Endothelial cell of umbilical vein (primary cell): ENCODE data around the gene EVC. TPM values are rescaled to one million over a fixed set of nuclear protein-coding genes. Genes with fewer than 3 reads are reported as not detected.

Source experiments
- BruUV-seq: library from RNA; stranded (reverse); fragments of 400-500 nt; replicated peaks from 2 replicates; lab custom pipeline; 2021; lab: Mats Ljungman, UMichigan
- CTCF ChIA-PET: fragments of 300-600, 350-600 bp; sonication (Branson Sonifier 250); formaldehyde crosslinking; loops from one replicate; lab custom pipeline; 2021; ENCODE audit warnings: antibody characterized with exemption, inconsistent platforms; lab: Charles Lee
- POLR2A ChIA-PET: fragments of 300-600, 350-600 bp; sonication (Branson Sonifier 250); formaldehyde crosslinking; loops from one replicate; lab custom pipeline; 2021; ENCODE audit warnings: antibody characterized with exemption, inconsistent platforms; lab: Charles Lee
- DNase-seq: peaks from one replicate; pipeline ENCODE4 v3.0.0-alpha.2; 2011; ENCODE audit warnings: low read depth, low spot score
- FAIRE-seq: peaks from 2 replicates; lab custom pipeline; 2011; peaks lifted over from hg19 to GRCh38; lab: Jason Lieb, UNC
- H2AFZ ChIP-seq: 2 replicates; pipeline ENCODE4 v1.6.0; 2012; ENCODE audit warnings: low read depth, low read length, control low read depth, inconsistent platforms
- H3K27ac ChIP-seq: 2 replicates; pipeline ENCODE4 v1.5.1; 2011; ENCODE audit warnings: low read depth, mild to moderate bottlenecking, control low read depth, low read length, moderate library complexity; ENCODE audit not compliant: insufficient read depth
- H3K27me3 ChIP-seq, 2 experiments: 2 replicates each; pipeline versions ENCODE4 v1.6.0 to v1.6.1; 2011; ENCODE audit warnings: low read length in 2 of 2, mixed read lengths in 1 of 2; ENCODE audit not compliant: control insufficient read depth in 2 of 2, insufficient read depth in 2 of 2
- H3K36me3 ChIP-seq, 2 experiments: 2 replicates in 1 of 2; 3 replicates in 1 of 2; pipeline ENCODE4 v1.5.1; 2011; ENCODE audit warnings: low read length in 2 of 2, mild to moderate bottlenecking in 1 of 2, moderate library complexity in 1 of 2; ENCODE audit not compliant: control insufficient read depth in 2 of 2, insufficient read depth in 2 of 2; ENCODE audit errors: extremely low read depth in 1 of 2
- H3K4me1 ChIP-seq: 3 replicates; pipeline ENCODE4 v1.5.1; 2011; ENCODE audit warnings: mild to moderate bottlenecking, low read length; ENCODE audit not compliant: control insufficient read depth, insufficient read depth; ENCODE audit errors: extremely low read depth
- H3K4me2 ChIP-seq: 2 replicates; pipeline ENCODE4 v1.6.1; 2011; ENCODE audit warnings: low read length, control low read depth, mixed read lengths; ENCODE audit not compliant: insufficient read depth
- H3K4me3 ChIP-seq, 3 experiments: fragments of 200-600 bp in 1 of 3; sonication (generic), shearing (Covaris generic) in 1 of 3; replicated peaks in 1 of 3; 2 replicates each; pipeline ENCODE4 v1.5.1; 2011 to 2016; ENCODE audit warnings: control low read depth in 3 of 3, low read length in 3 of 3, mild to moderate bottlenecking in 2 of 3, inconsistent platforms in 1 of 3, low read depth in 1 of 3, moderate library complexity in 1 of 3; ENCODE audit not compliant: insufficient read depth in 1 of 3
- H3K79me2 ChIP-seq: 2 replicates; pipeline ENCODE4 v1.6.0; 2012; ENCODE audit warnings: low read length, inconsistent platforms; ENCODE audit not compliant: control insufficient read depth, insufficient read depth
- H3K9ac ChIP-seq: replicated peaks from 2 replicates; pipeline ENCODE3; 2011; ENCODE audit warnings: low read length, control low read depth; ENCODE audit not compliant: insufficient read depth; ENCODE audit errors: extremely low read depth
- H3K9me1 ChIP-seq: replicated peaks from 3 replicates; pipeline ENCODE4 v1.6.0; 2011; ENCODE audit warnings: mild to moderate bottlenecking, low read length; ENCODE audit not compliant: control insufficient read depth, insufficient read depth; ENCODE audit errors: extremely low read depth
- H3K9me3 ChIP-seq: replicated peaks from 2 replicates; pipeline ENCODE4 v1.5.1; 2012; ENCODE audit warnings: low read length, inconsistent platforms; ENCODE audit not compliant: control insufficient read depth, insufficient read depth
- H4K20me1 ChIP-seq: replicated peaks from 2 replicates; pipeline ENCODE3; 2011; ENCODE audit warnings: mild to moderate bottlenecking, low read length; ENCODE audit not compliant: control insufficient read depth, insufficient read depth; ENCODE audit errors: extremely low read depth
- CTCF ChIP-seq, 2 donors: IDR thresholded peaks; 1 replicate in 1 of 2; 2 replicates in 1 of 2; pipeline ENCODE4 v1.5.1; 2011; ENCODE audit warnings: low read length in 2 of 2, mild to moderate bottlenecking in 2 of 2, moderate library complexity in 2 of 2, control low read depth in 1 of 2, inconsistent platforms in 1 of 2, low read depth in 1 of 2; ENCODE audit not compliant: insufficient read depth in 1 of 2; ENCODE audit errors: extremely low read depth in 1 of 2
- EZH2 ChIP-seq: IDR thresholded peaks from 2 replicates; pipeline ENCODE4 v1.6.1; 2012; ENCODE audit warnings: borderline replicate concordance, low read depth, mild to moderate bottlenecking, moderate library complexity, low read length, inconsistent platforms; ENCODE audit not compliant: severe bottlenecking
- FOS ChIP-seq: IDR thresholded peaks from 2 replicates; pipeline ENCODE4 v1.6.1; 2011; ENCODE audit warnings: mild to moderate bottlenecking, low read length, moderate library complexity, borderline replicate concordance; ENCODE audit not compliant: insufficient read depth
- GATA2 ChIP-seq: IDR thresholded peaks from 2 replicates; pipeline ENCODE4 v1.7.0; 2011; ENCODE audit warnings: low read depth, mild to moderate bottlenecking, moderate library complexity, mixed read lengths, low read length; ENCODE audit not compliant: insufficient read length, insufficient read depth
- JUN ChIP-seq: IDR thresholded peaks from 2 replicates; pipeline ENCODE4 v1.6.1; 2011; ENCODE audit warnings: borderline replicate concordance, low read depth; ENCODE audit not compliant: insufficient read length, insufficient read depth
- MYC ChIP-seq: IDR thresholded peaks from one replicate; pipeline ENCODE4 v1.6.1; 2011; ENCODE audit warnings: mild to moderate bottlenecking, low read depth, low read length
- POLR2A ChIP-seq: IDR thresholded peaks from 2 replicates; pipeline ENCODE4 v1.6.1; 2012; ENCODE audit warnings: low read depth, mild to moderate bottlenecking, control low read depth, low read length
- POLR2AphosphoS5 ChIP-seq: IDR thresholded peaks from 2 replicates; pipeline ENCODE4 v1.6.1; 2012; ENCODE audit warnings: low read depth, mild to moderate bottlenecking, control low read depth, low read length, moderate library complexity; ENCODE audit not compliant: insufficient read depth
- dilution Hi-C: fragments of 300-500 bp; cut with MboI; formaldehyde crosslinking; loops from one replicate; pipeline ENCODE4 v1.15.0; 2019; ENCODE audit warnings: low sequenced_read_pairs; ENCODE audit not compliant: extremely low pct_ligation_motif_present
- intact Hi-C: fragments of 100-400 bp; cut with micrococcal nuclease; formaldehyde crosslinking; loops from one replicate; pipeline ENCODE4 v1.10.0; 2022
- polyA plus RNA-seq, 4 experiments: library from polyadenylated mRNA; depleted of rRNA in 3 of 4; stranded (reverse) in 3 of 4; unstranded in 1 of 4; fragments of >200 nt; gene quantifications; 2 replicates each; pipeline versions ENCODE4 v1.2.1 to v1.2.3, GENCODE V29; 2011 to 2012; ENCODE audit warnings: missing spikeins in 1 of 4
- total RNA-seq: library from RNA; stranded (reverse); gene quantifications from 2 replicates; pipeline ENCODE4 v1.2.3, GENCODE V29; 2021
- TF ChIP-seq, protein P1 (sequence below): IDR thresholded peaks from 2 replicates; pipeline ENCODE4 v1.6.1; 2011; ENCODE audit not compliant: insufficient read depth, insufficient read length

EVC gene
- total and polyA plus RNA-seq, 2 donors (not counting 3 experiments of a cell fraction or from before 2014, with no cell fraction given): 6.3 to 31.6 TPM

GRCh38 chr4:5805270-5805669 is 94.3 kb downstream of the EVC start:
- Histone ChIP-seq H3K4me2 (no peak overlapping the region), H4K20me1 (no peaks in the 10 kb centered on the region), H3K9me1 (no peaks in the 10 kb centered on the region), H3K9ac (no peak overlapping the region), H3K79me2 (no peaks in the 10 kb centered on the region), H3K4me1 (no peaks in the 10 kb centered on the region), H2AFZ (no peak overlapping the region), H3K36me3 (peaks cover 0 to 35% of the 10 kb centered on the region in 2 experiments), H3K27me3 (no peaks in the 10 kb centered on the region), H3K27ac (no peak overlapping the region), H3K4me3 (no peak overlapping the region), H3K9me3 (no peaks in the 10 kb centered on the region)
- intact Hi-C loops (no loop called here), dilution Hi-C loops (no loop called here)
- ChIA-PET POLR2A (no interaction called here), CTCF (interaction anchor here (1.1 kb wide), 1 partner anchor 405 kb away, joined by 4 read pairs; no protein-coding TSS in a partner anchor)
- DNase-seq (no peak), FAIRE-seq (no peak)
- no TSS peak for BruUV-seq
- no peak for TF ChIP-seq MYC
- TF ChIP-seq, protein P1, sequence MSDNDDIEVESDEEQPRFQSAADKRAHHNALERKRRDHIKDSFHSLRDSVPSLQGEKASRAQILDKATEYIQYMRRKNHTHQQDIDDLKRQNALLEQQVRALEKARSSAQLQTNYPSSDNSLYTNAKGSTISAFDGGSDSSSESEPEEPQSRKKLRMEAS: no peak
- no peak for TF ChIP-seq EZH2
- TF ChIP-seq FOS: no peak
- no peak for TF ChIP-seq POLR2A
- TF ChIP-seq CTCF (IDR thresholded peaks at IDR 0.05; ENCODE audit: extremely low read depth in 1 of 2, insufficient read depth in 1 of 2, low read depth in 1 of 2, low read length in 2 of 2): no peak
- no peak for TF ChIP-seq GATA2
- no peak for TF ChIP-seq POLR2AphosphoS5
- TF ChIP-seq JUN: no peak
